ENCODE results near the gene ABCG5.

DNA sequence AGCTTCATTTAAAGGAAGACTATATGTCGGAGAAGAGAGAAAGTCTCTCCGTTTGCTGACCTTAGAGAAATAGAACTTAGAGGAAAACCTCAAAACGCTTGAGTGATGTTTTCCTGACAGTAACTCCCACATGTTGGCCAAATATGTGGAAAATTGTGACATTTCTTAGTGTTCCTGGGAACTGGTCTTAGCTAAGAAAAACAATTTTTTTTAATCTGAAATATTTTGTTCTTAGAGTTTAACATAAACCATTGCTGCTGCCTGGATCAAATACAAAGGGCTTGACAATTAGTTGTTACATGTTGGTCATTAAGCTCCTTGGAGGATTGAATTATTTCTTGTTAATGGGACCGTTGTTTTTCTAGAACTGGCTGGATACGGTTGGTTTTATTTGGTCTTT lies 48.5 kb downstream of the ABCG5 start:
- TF ChIP-seq, protein P1, sequence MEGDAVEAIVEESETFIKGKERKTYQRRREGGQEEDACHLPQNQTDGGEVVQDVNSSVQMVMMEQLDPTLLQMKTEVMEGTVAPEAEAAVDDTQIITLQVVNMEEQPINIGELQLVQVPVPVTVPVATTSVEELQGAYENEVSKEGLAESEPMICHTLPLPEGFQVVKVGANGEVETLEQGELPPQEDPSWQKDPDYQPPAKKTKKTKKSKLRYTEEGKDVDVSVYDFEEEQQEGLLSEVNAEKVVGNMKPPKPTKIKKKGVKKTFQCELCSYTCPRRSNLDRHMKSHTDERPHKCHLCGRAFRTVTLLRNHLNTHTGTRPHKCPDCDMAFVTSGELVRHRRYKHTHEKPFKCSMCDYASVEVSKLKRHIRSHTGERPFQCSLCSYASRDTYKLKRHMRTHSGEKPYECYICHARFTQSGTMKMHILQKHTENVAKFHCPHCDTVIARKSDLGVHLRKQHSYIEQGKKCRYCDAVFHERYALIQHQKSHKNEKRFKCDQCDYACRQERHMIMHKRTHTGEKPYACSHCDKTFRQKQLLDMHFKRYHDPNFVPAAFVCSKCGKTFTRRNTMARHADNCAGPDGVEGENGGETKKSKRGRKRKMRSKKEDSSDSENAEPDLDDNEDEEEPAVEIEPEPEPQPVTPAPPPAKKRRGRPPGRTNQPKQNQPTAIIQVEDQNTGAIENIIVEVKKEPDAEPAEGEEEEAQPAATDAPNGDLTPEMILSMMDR (IDR thresholded peaks at IDR 0.05), result no peak
- TF ChIP-seq POLR2AphosphoS5 (IDR thresholded peaks at IDR 0.05), result no peak

Measured in suprapubic skin (tissue), 3 donors.